Subcutaneous preadipocyte (primary cell): ENCODE data around the gene IQCF5. TPM values are rescaled to one million over a fixed set of nuclear protein-coding genes. Genes with fewer than 3 reads are reported as not detected.

ENCODE experiments used
- small RNA-seq: library from RNA; depleted of rRNA; stranded (forward); fragments of <200 nt; gene quantifications from one replicate; pipeline ENCODE3, GENCODE V24; 2012
- total RNA-seq: library from RNA; depleted of rRNA; stranded (reverse); fragments of >200 nt; gene quantifications from 2 replicates; pipeline ENCODE4 v1.2.3, GENCODE V29; 2012

Gene IQCF5
- not detected in 2 replicates for total RNA-seq

DNA sequence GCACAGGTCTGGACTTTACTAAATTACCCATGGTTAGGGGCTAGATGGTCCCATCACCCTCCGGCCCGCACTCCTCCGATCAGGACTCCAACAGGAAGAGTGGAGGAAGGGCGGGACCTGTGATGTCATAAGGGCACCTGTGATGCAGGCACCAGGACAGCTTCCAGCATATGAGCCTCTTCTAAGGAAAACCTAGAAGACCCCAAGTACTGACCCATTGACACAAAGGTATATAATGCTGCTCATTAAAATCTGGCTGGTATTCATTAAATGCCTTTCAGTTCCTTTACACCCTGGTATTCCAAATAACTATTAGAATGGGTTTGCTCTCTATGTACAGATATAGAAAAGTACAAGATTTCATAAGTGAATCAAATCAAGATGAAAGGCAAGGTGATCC is at the start of gene IQCF5:
TSS of gene IQCF5 (minus strand) at position 101 of the 400 bp plus-strand sequence. CDS start at position 31, 70 bp downstream.

DNA sequence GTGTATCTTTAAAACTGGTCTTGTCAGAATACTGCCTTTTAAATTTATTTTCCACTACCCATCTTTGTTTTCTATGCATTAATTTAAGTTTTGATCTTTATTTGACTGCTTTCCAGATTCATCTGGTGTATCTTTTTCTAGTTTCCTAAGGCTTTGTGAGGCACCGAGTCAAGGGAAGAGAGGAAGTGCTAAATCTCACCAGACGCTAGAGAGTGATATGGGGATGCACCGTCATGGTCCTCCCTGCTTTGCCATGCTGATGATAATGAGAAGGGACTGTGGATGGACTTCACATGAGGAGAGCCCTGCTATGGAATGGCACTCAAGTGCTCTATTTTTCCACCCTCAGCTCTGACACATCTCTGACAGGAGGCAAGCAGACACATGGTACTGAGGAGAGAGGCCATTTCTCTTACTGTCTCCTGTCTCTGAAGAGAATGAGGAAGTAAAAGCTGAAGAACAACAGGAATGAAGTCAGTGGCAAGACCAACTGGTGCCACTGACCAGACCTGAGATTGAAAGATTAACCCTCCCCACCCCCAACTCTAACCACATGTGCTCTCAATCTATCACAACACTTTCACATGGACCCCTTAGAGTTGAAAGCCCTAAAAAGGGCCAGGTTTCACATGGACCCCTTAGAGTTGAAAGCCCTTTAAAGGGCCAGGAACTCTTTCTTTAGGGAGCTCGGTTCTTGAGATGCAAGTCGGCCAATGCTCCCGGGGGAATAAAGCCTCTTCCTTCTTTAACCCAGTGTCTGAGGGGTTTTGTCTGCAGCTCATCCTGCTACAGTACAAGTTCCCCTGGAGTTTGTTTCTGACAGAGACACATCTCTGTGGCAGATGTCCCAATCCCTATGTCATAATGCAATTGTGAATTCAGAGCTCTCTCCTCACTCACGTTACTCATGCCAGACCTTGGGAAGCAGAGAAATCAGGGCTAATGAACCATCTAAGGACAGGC is 14.4 kb downstream of the IQCF5 start, which contains the start of gene IQCF2:
TSS of gene IQCF2 (plus strand) at position 913 of the 963 bp plus-strand sequence. CDS start 52 bp downstream, outside the sequence.

Small RNAs within 50 kb of the gene (small RNA-seq; reads per million reads assigned to genes)
- gene RN7SL504P = not detected

Other genes with a start within 250 kb of the IQCF5 start
- 35.0 and 46.3 TPM in 2 replicates for gene TEX264, start 204.3 kb downstream of the IQCF5 start, total RNA-seq
- gene GRM2, start 168.5 kb downstream of the IQCF5 start, total RNA-seq = not detected in 2 replicates
- not detected in 2 replicates for gene IQCF6, start 96.4 kb downstream of the IQCF5 start, total RNA-seq
- gene IQCF2, start 14.0 kb downstream of the IQCF5 start, total RNA-seq = not detected in 2 replicates
- not detected in 2 replicates for gene IQCF1, start 27.8 kb upstream of the IQCF5 start, total RNA-seq
- 35.3 and 37.5 TPM in 2 replicates for gene RRP9, start 66.3 kb upstream of the IQCF5 start, total RNA-seq
- 19.2 and 29.4 TPM in 2 replicates for gene PARP3, start 66.8 kb upstream of the IQCF5 start, total RNA-seq
- 0.20 TPM in 1 of 2 replicates, not detected in the other for gene GPR62, start 79.8 kb upstream of the IQCF5 start, total RNA-seq
- 20.9 and 23.9 TPM in 2 replicates for gene PCBP4, start 91.9 kb upstream of the IQCF5 start, total RNA-seq
- gene ABHD14B, start 98.4 kb upstream of the IQCF5 start, total RNA-seq = 32.6 and 41.5 TPM in 2 replicates
- 6.8 and 13.6 TPM in 2 replicates for gene ABHD14A, start 99.5 kb upstream of the IQCF5 start, total RNA-seq
- gene ACY1, start 107.9 kb upstream of the IQCF5 start, total RNA-seq = 71.7 and 79.0 TPM in 2 replicates
- 932 and 1,672 TPM in 2 replicates for gene RPL29, start 120.3 kb upstream of the IQCF5 start, total RNA-seq
- 8.1 and 19.5 TPM in 2 replicates for gene DUSP7, start 181.0 kb upstream of the IQCF5 start, total RNA-seq